GM18909 (cell line): ENCODE results near the gene IMMP2L.

Source experiments
- ATAC-seq: cut with Tn5 transposase; IDR thresholded peaks from one replicate; pipeline ENCODE4 v1.9.1; 2021; ENCODE audit warnings: mild to moderate bottlenecking; ENCODE audit not compliant: unreplicated experiment, poor library complexity

Gene IMMP2L

DNA sequence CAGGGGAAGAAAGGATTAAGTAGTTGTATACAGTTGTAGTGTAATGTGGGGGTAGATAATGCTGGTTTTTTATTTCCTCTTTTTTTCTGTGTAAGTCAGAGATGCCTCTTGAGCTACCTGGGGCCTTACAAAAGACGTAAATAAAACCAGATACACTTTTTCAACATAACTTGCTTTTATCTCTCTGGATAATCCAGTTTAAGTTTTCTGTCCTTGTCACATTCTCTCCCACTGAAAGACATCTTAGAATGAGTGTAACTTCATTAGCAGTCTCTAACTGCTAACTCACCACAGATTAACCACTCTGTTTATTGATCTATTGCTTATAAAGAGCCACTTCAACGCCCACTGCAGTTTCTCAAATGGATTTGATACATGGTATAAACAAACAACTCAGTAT, 535.5 kb downstream of the IMMP2L start:
- no peak for ATAC-seq

DNA sequence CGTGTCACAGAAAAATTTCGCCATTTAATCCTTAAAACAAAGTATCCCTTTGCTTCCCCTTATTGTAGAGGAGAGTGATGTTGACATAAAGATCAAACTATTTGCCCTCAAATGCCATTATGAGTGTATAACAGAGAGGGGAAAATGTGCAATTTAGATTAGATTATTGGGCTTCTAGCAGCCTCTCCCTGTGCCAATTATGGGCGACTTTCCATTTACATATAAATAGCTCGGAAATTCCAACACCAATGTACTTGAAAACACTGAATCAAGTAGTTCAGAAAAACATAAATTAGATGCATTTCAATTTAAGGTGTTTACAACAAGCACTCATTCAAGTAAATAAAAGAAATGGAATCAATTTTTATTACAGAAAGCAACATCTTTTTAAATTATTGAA, 535.9 kb downstream of the IMMP2L start:
- no peak for ATAC-seq

DNA sequence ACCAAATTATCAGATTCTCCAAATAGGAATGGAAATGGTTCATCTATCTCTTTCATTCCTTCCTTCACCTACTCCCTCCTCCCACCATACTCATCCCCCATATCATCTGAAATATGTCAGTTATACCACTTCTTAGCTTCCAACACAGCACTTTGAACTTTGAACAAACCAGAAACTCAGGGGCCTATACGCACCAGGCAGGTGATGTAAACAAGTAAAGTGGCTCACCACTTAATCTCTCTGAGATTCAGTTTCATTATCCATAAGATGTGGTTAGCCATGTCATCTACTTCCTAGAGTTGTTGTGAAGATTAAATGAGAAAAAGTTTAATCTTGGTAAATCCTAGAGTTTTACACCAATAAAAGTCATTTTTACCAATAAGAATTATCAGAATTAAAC, 537.3 kb downstream of the IMMP2L start:
- peak; percentile 52 for ATAC-seq

DNA sequence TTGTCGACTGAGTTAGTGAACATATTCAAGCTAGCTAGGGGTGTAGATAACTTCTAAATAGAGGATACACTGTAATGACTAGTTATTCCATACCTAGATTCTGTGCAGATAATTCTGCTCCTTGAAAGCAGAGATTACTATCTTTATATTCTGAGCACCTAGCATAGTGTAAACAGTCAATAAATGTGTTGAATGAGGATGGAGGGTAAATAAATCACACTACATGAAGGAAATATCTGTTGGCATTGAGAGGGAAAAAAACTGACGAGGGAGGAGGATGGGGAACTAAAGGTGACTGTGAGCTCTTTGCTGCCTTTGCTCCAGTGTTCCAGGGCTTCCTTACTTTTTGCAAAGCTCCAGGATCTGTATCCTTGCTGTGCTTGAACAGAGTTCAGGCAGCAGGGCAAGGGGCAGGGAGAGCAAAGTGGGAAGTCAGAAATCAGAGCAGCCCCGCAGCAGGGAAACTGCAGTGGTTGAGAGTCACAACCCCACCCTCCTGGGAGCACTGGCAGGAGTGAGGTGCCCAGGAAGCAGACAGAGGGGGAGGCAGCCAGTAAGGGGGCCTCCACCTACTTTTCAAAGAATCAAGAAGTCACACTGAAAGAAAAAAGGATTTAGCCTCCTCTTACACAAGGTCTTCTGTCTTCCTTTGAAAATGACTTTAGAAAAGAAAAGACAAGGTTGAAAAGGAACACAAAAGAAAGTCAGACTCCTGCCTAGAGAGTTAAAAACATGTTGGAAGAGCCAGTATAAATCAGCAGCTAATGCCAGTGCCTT, 543.1 kb downstream of the IMMP2L start:
- no peak for ATAC-seq

GRCh38 chr7:111018447-111018846, 543.8 kb downstream of the IMMP2L start:
- no peak for ATAC-seq

DNA sequence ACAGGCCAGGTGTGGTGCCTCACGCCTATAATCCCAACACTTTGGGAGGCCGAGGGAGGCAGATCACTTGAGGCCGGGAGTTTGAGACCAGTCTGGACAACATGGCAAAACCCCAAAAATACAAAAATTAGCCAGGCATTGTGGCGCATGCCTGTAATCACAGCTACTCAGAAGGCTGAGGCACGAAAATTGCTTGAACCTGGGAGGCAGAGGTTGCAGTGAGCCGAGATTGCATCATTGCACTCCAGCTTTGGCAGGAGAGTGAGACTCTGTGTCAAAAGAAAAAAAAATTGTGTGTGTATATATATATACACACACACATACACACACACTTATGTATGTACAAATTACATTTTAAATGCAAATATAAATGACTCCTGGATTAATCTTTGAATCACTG, 548.2 kb downstream of the IMMP2L start:
- ATAC-seq: no peak

GRCh38 chr7:111012799-111013675, 549.3 kb downstream of the IMMP2L start:
- ATAC-seq: peak; percentile 98

DNA sequence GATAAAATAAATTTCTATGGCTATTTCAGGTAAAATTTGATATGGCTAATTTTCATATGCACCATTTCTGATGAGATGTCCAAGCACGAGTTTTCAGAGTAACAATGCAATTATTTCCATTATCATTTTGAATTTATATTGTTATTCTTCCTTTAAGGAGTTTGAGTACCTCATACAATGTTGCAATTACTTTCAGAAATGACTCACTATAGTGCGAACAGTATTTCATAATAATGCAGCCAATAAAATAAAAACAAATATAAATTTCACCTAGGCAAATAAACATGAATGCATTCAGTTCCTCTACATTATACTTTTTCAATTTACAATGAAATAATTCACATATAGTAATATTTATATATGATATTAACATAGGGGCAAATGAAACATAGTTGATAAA, 550.1 kb downstream of the IMMP2L start:
- no peak for ATAC-seq

GRCh38 chr7:111011520-111011919, 550.8 kb downstream of the IMMP2L start:
- ATAC-seq: no peak

- no peak for ATAC-seq
Measured at GRCh38 chr7:111010798-111011197, 551.5 kb downstream of the IMMP2L start.

DNA sequence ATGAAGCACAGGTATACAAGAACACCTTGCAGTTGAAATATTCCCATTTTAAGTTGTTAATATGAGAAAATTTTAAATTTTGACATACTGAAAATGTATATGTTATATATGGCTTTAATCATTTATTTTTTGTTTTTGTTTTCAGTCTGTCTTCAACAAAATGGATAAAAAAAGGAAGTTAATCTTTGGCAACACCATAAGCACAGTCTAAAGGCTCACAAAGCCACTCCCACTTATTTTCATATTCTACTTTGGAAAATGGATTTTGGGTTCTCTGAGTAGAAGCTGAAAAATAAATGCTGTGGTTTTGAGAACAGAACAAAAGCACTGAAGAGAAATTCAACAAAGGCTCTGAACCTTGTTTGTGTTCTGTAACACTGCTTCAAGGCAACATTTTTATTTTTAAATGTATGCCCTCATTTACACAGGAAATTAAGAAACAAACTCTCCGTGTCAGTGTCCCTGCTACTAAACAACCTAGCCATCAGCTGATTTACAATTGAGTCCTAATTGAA, 552.7 kb downstream of the IMMP2L start:
- ATAC-seq: no peak

DNA sequence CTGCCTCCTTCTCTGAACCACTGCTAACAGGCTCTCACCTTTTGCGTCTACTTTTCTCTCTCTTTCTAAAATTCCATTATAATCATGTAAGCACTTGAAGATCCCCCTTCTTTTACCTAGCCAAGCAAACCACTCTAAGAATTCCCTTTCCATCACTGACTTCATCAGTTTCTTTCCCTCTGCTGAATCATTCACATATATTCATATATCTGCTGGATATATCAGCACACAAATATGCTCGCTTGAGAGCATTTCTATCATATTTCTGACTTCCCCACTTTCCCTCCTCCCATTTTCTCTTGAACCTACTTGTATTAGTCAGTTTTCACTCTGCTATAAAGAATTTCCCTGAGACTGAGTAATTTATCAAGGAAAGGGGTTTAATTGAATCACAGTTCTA, 555.6 kb downstream of the IMMP2L start:
- no peak for ATAC-seq

DNA sequence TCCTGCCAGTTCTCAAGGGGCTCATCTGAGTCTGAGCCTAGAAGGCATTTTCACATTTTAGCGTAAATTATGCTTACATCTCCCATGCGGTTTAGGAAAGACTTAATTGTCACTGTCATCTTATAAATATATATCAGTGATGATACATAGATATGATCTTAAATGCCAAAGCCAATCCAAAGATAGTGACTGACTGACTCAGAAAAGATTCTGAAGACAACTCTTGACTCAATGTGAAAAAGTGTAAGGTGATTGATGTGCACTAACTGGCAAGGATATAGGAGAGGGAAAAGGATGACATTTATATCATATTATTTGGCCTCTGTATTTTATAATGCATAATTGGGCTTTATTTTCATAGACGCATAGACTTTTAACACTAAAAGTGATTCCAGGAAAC, 556.3 kb downstream of the IMMP2L start:
- ATAC-seq: no peak

- no peak for ATAC-seq
Measured at GRCh38 chr7:111005445-111005844, 556.8 kb downstream of the IMMP2L start.

- no peak for ATAC-seq
Measured at GRCh38 chr7:111004310-111004901, 557.9 kb downstream of the IMMP2L start.

GRCh38 chr7:111003883-111004282, 558.4 kb downstream of the IMMP2L start:
- no peak for ATAC-seq

DNA sequence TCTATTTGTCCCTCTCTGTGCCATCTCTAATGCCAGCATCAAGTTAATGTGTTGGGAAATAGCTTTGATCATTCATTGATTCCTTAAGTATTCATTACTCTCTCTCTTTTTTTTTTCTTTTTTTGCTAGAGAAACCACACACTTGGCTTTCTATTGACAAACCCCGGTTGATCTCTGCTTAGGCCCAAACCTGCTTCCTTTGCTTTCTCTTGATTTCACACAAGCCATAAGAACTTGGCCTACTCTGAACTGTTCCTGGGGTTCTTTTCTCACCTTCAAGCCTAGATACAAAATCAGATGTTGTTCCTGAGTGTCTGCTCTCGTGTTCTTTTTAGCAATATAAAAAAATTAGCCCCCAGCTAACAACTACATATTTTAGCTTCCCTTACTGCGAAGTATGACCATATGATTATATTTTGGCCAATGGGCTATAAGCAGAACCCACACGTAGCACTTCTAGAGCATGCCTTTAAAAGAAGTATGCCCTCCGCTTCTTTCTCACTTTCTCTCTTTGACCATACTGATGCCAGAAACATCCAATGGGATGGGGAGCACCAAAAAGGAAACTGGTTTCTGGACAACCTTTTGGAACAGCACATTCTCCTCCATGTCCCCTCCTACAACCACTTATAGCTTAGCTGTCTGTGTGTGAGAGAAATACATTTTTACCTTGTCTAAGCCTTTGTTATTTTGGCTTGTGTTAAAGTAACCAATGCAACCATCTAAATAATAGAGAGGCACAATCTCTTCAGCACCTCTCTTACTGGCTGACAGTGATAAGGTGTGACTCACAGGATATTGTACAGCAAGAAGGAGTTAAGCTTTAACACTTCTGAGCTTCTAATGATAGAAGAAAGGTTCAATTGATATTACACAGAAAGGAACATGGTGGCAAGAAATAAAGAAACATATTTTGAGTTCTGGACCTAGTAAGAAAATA, 568.0 kb downstream of the IMMP2L start:
- ATAC-seq: no peak

GRCh38 chr7:110988890-110989501, 573.3 kb downstream of the IMMP2L start:
- no peak for ATAC-seq

DNA sequence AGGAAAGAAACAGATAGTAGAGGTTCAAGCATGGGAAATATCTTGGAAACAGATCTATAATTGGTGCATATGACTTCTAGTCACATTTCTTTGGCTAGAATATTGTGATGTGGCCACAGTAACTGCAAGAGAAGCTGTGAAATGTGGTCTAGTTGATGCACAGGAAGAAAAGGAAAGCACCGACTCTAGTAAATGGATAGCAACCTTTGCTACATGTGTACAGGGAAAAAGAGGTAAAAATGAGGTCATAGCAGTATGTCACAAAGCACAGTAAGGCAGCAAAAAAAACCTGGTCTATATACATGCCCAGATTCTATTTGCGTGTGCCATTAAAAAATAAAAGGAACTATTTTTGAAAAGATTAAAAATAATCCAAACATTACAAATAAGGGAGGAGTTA, 573.9 kb downstream of the IMMP2L start:
- no peak for ATAC-seq
